Naive thymus-derived CD8-positive, alpha-beta T cell (primary cell): ENCODE data around the gene ACSL1. TPM values are rescaled to one million over a fixed set of nuclear protein-coding genes. Genes with fewer than 3 reads are reported as not detected.

Source experiments
- ATAC-seq, 2 donors: fragments of 150-1000 bp; cut with Tn5 transposase in 1 of 2; sonication (Bioruptor Pico), chemical (Tn5 transposase) in 1 of 2; 1 replicate in 1 of 2; 2 replicates in 1 of 2; pipeline ENCODE4 v1.10.0; 2021; ENCODE audit warnings: mild to moderate bottlenecking in 2 of 2, moderate library complexity in 2 of 2
- POLR2A ChIA-PET: fragments of 350-600 bp; sonication (Branson Sonifier 250); formaldehyde crosslinking; loops from one replicate; lab custom pipeline; 2021; ENCODE audit warnings: antibody characterized with exemption; lab: Charles Lee
- DNase-seq, 10 donors: peaks; one replicate each; pipeline versions ENCODE4 v3.0.0 to v3.0.0-alpha.2; 2020 to 2022
- H3K27ac Mint-ChIP-seq, 10 donors: one replicate each; pipeline ENCODE4 v1.8.0; 2020 to 2022; ENCODE audit warnings: mild to moderate bottlenecking in 10 of 10, mixed read lengths in 10 of 10, moderate library complexity in 4 of 10, inconsistent platforms in 1 of 10
- H3K27me3 Mint-ChIP-seq, 5 donors: one replicate each; pipeline ENCODE4 v1.8.0; 2021 to 2022; ENCODE audit warnings: mixed read lengths in 5 of 5
- H3K36me3 Mint-ChIP-seq, 3 donors: one replicate each; pipeline ENCODE4 v1.8.0; 2020 to 2022; ENCODE audit warnings: mixed read lengths in 3 of 3, mild to moderate bottlenecking in 2 of 3, inconsistent platforms in 1 of 3
- H3K4me1 Mint-ChIP-seq, 4 donors: one replicate each; pipeline ENCODE4 v1.8.0; 2021 to 2022; ENCODE audit warnings: mixed read lengths in 4 of 4
- H3K4me3 Mint-ChIP-seq, 10 donors: one replicate each; pipeline ENCODE4 v1.8.0; 2020 to 2022; ENCODE audit warnings: mild to moderate bottlenecking in 10 of 10, mixed read lengths in 10 of 10, moderate library complexity in 6 of 10, inconsistent platforms in 1 of 10
- H3K9me3 Mint-ChIP-seq, 9 donors: one replicate each; pipeline ENCODE4 v1.8.0; 2020 to 2022; ENCODE audit warnings: mixed read lengths in 9 of 9, mild to moderate bottlenecking in 3 of 9, inconsistent platforms in 1 of 9, moderate library complexity in 1 of 9
- polyA plus RNA-seq, 3 donors: library from polyadenylated mRNA; unstranded; fragments of 300-500 nt; fragmentation: Illumina TruSeq; gene quantifications; one replicate each; pipeline ENCODE4 v1.2.3, GENCODE V29; 2021
- total RNA-seq, 8 experiments: library from RNA in 2 of 8; stranded (reverse) in 2 of 8; gene quantifications; one replicate each; pipeline ENCODE4 v1.2.3 and lab custom pipeline; 2021 to 2026

The ACSL1 gene
- total and polyA plus RNA-seq, 5 experiments from 2014 or later, result 2.2 to 10.7 (median 3.2) TPM

DNA sequence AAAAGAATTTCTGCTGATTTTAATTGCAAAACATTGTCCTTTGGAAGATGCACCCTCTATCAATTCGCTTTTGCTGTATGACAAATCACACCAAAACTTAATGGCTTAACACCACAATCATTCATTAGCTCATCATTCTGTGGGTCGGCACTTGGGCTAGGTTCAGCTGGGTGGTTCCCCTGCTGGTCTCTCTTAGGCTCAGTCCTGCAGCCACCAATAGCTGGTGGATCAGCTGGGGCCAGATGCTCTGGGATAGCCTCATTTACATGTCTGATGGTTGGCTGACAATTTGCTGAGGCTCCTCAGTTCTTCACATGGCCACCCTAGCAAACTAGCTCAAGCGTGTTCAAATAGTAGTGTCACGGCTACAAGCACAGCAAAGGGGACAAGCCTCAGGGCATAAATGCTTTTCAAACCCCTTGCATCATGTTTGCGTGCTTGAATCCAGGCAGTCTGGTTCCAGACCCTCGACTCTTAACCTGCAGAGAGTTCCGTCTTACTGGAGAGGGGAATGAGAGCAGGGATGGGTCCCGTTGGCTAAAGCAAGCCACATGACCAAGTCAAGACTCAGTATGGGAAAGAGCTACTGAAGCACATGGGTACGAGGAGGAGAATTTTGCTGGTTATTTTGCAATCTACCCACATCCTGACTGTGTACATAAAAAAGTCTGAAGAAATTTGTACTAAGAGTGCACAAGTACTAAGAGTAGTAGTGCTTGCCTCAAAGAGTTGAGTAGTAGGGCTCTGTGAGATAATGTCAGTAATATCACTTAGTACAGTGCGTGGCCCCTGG is 7.5 kb upstream of the ACSL1 start:
- no peak overlapping the region for H3K4me3 Mint-ChIP-seq
- H3K9me3 Mint-ChIP-seq, result no peaks in the 10 kb centered on the region
- H3K27ac Mint-ChIP-seq, result no peak overlapping the region
- H3K36me3 Mint-ChIP-seq, result no peaks in the 10 kb centered on the region
- no peak for ATAC-seq
- no peak for DNase-seq
- H3K27me3 Mint-ChIP-seq, result peaks cover 0 to 1% (median 0%) of the 10 kb centered on the region in 5 donors
- POLR2A ChIA-PET, result no interaction called here
- H3K4me1 Mint-ChIP-seq, result no peaks in the 10 kb centered on the region

GRCh38 chr4:184831153-184831552 is 5.4 kb upstream of the ACSL1 start:
- Mint-ChIP-seq H3K9me3 (no peaks in the 10 kb centered on the region), H3K4me3 (no peak overlapping the region), H3K36me3 (no peaks in the 10 kb centered on the region), H3K27me3 (peaks cover 0 to 1% (median 0%) of the 10 kb centered on the region in 5 donors), H3K4me1 (peaks cover 7 to 14% (median 9%) of the 10 kb centered on the region in 4 donors), H3K27ac (no peak overlapping the region)
- DNase-seq, result no peak
- POLR2A ChIA-PET, result no interaction called here
- ATAC-seq, result no peak

DNA sequence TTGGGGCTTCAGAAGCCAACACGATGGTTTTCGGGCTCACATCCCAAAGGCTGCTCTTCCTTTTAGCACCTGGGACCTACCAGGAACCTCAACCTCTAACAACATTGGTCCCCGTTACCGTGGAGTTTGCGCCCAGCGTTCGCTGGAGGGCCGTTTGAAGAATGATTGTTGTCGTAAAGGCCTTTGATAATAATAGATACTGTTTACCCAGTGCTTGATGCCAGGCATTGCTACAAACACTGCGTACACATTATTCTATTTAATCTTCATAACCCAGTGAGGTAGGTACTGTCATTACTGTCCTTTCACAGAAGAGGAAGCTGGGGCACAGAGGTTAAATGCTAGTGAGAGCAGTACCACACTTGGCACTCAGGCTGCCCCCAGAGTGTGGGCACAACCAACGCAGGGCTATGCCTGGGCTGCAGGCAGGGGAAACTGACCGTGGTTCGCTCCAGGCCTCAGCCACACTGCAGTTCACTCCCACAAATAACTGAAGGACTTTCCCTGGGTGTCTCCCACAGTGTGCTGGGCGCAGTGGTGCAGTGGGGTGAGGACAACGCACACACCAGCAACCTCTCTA is 1.0 kb upstream of the ACSL1 start:
- peak in 1 of 2 donors; percentile 27 for ATAC-seq

GRCh38 chr4:184825141-184825895 is 450 bp downstream of the ACSL1 start:
- Mint-ChIP-seq H3K4me3 (peak overlapping the region; percentile 77 to 97 (median 86)), H3K4me1 (peaks cover 17 to 38% (median 31%) of the 10 kb centered on the region in 4 donors), H3K27me3 (no peaks in the 10 kb centered on the region), H3K36me3 (no peaks in the 10 kb centered on the region), H3K9me3 (no peaks in the 10 kb centered on the region), H3K27ac (peak overlapping the region; percentile 62 to 94 (median 84))
- POLR2A ChIA-PET, result interaction anchor here (1.2 to 1.6 kb wide), 4 partner anchors 63 to 1366 kb away, joined by 3 to 6 read pairs (median 4); partner anchors contain the start of genes CASP3, CENPU, CYP4V2 and PRIMPOL
- peak in 9 of 10 donors; percentile 16 to 72 (median 47) for DNase-seq
- ATAC-seq, result peak; percentile 27 to 53

More for the DNA sequence above, 1.0 kb upstream of the ACSL1 start:
- Mint-ChIP-seq H3K27ac (peak overlapping the region; percentile 68 to 97 (median 90)), H3K36me3 (no peaks in the 10 kb centered on the region), H3K27me3 (no peaks in the 10 kb centered on the region), H3K4me3 (peak overlapping the region; percentile 82 to 97 (median 92)), H3K4me1 (peaks cover 17 to 36% (median 31%) of the 10 kb centered on the region in 4 donors), H3K9me3 (no peaks in the 10 kb centered on the region)
- POLR2A ChIA-PET, result interaction anchor here (1.1 to 1.2 kb wide), 3 partner anchors 45 to 93 kb away, joined by 3 to 6 read pairs (median 3); partner anchors contain the start of gene CENPU
- peak in 1 of 10 donors; percentile 16 for DNase-seq

GRCh38 chr4:184824776-184825084 is 1.0 kb downstream of the ACSL1 start:
- Mint-ChIP-seq H3K27ac (peak overlapping the region; percentile 62 to 94 (median 84)), H3K27me3 (no peaks in the 10 kb centered on the region), H3K9me3 (no peaks in the 10 kb centered on the region), H3K4me1 (peaks cover 17 to 43% (median 31%) of the 10 kb centered on the region in 4 donors), H3K36me3 (no peaks in the 10 kb centered on the region), H3K4me3 (peak overlapping the region; percentile 77 to 97 (median 86))
- DNase-seq (no peak), ATAC-seq (no peak)
- POLR2A ChIA-PET, result interaction anchor here (1.6 kb wide), 1 partner anchor 62 kb away, joined by 3 read pairs; no protein-coding TSS in a partner anchor

GRCh38 chr4:184824081-184824775 is 1.5 kb downstream of the ACSL1 start:
- Mint-ChIP-seq H3K4me3 (peak overlapping the region; percentile 77 to 97 (median 86)), H3K27me3 (no peaks in the 10 kb centered on the region), H3K27ac (peak overlapping the region in 9 of 10 donors; percentile 49 to 91 (median 84)), H3K9me3 (no peaks in the 10 kb centered on the region), H3K4me1 (peaks cover 20 to 47% (median 32%) of the 10 kb centered on the region in 4 donors), H3K36me3 (no peaks in the 10 kb centered on the region)
- ATAC-seq, result no peak
- POLR2A ChIA-PET, result interaction anchor here (1.6 kb wide), 1 partner anchor 62 kb away, joined by 3 read pairs; no protein-coding TSS in a partner anchor
- no peak for DNase-seq

DNA sequence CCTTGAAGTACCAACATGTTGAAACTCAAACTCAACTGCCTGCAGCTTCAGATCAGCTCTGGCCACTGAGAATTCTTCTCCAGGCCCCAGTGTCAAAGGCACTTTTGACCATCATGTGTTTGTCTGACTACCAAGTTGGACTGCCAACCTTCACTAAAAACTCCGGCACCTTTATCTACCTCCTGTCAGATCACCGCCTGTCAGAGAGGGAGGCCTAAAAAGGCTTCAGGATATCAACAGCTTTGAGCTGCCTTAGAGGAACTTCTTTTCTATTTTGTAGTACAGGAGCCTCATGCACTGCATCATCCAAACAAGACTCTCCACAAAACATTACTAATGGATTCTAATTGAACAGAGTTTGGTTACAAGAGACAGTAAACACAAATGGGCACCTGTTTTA is 2.8 kb downstream of the ACSL1 start:
- DNase-seq (no peak), ATAC-seq (no peak)
- peak overlapping the region in 1 of 10 donors; percentile 24 for H3K27ac Mint-ChIP-seq
- no peaks in the 10 kb centered on the region for H3K36me3 Mint-ChIP-seq
- no peaks in the 10 kb centered on the region for H3K27me3 Mint-ChIP-seq
- H3K4me1 Mint-ChIP-seq, result peaks cover 26 to 54% (median 41%) of the 10 kb centered on the region in 4 donors
- no peak overlapping the region for H3K4me3 Mint-ChIP-seq
- POLR2A ChIA-PET, result interaction anchor here (0.6 kb wide), 1 partner anchor 362 kb away, joined by 3 read pairs; no protein-coding TSS in a partner anchor
- H3K9me3 Mint-ChIP-seq, result no peaks in the 10 kb centered on the region

GRCh38 chr4:184822356-184822755 is 3.4 kb downstream of the ACSL1 start:
- no peak for DNase-seq
- ATAC-seq, result no peak
- H3K36me3 Mint-ChIP-seq, result no peaks in the 10 kb centered on the region
- no peak overlapping the region for H3K27ac Mint-ChIP-seq
- POLR2A ChIA-PET, result interaction anchor here (0.6 kb wide), 1 partner anchor 362 kb away, joined by 3 read pairs; no protein-coding TSS in a partner anchor
- H3K4me3 Mint-ChIP-seq, result no peak overlapping the region
- H3K9me3 Mint-ChIP-seq, result no peaks in the 10 kb centered on the region
- H3K27me3 Mint-ChIP-seq, result no peaks in the 10 kb centered on the region
- H3K4me1 Mint-ChIP-seq, result peaks cover 25 to 57% (median 44%) of the 10 kb centered on the region in 4 donors

- POLR2A ChIA-PET, result no interaction called here
- H3K4me1 Mint-ChIP-seq, result peaks cover 19 to 59% (median 34%) of the 10 kb centered on the region in 4 donors
- no peak overlapping the region for H3K4me3 Mint-ChIP-seq
- ATAC-seq, result no peak
- no peak for DNase-seq
- no peaks in the 10 kb centered on the region for H3K9me3 Mint-ChIP-seq
- no peaks in the 10 kb centered on the region for H3K36me3 Mint-ChIP-seq
- H3K27ac Mint-ChIP-seq, result no peak overlapping the region
- no peaks in the 10 kb centered on the region for H3K27me3 Mint-ChIP-seq
Observed at GRCh38 chr4:184821242-184821641, 4.5 kb downstream of the ACSL1 start.

DNA sequence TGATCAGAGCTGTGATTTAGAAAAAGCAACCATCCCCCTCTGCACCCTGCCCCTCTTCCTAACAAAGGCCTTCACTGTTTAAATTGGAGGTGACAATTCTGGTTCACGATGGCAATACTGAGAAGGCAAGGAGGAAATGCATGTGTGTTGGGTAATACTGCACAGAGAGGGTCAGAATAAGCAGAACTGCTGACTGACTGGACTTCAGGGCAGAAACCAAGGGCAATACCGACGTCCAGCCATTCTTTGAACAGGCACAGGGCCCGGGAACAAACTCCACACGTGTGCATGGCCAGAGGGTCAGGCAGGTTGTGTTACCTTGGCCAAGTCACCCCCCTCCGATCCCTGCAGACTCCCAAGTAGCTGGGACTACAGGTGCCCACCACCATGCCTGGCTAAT is 6.0 kb downstream of the ACSL1 start:
- H3K27ac Mint-ChIP-seq, result no peak overlapping the region
- H3K4me1 Mint-ChIP-seq, result peaks cover 26 to 69% (median 36%) of the 10 kb centered on the region in 4 donors
- POLR2A ChIA-PET, result no interaction called here
- no peak for DNase-seq
- no peaks in the 10 kb centered on the region for H3K9me3 Mint-ChIP-seq
- H3K27me3 Mint-ChIP-seq, result no peaks in the 10 kb centered on the region
- H3K36me3 Mint-ChIP-seq, result no peaks in the 10 kb centered on the region
- ATAC-seq, result no peak
- no peak overlapping the region for H3K4me3 Mint-ChIP-seq

DNA sequence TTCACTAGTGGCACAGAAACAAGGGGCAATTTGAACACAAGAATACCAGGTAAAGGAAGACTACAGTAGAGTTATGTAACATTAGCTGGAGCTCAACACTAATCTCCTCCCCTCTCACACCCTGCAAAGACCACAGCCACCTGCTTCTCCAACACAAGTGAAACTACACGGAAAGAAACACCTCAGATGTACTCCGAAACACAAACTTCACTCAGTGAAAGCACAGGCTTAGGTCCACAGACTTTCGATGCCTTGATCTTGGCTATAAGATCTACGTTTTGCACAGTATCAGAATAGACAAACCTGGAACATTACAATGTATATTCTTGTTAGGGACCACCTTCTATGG is 7.6 kb downstream of the ACSL1 start:
- Mint-ChIP-seq H3K27ac (peak overlapping the region in 1 of 10 donors; percentile 5), H3K9me3 (no peaks in the 10 kb centered on the region), H3K36me3 (no peaks in the 10 kb centered on the region), H3K4me3 (no peak overlapping the region), H3K4me1 (peaks cover 23 to 64% (median 28%) of the 10 kb centered on the region in 4 donors), H3K27me3 (no peaks in the 10 kb centered on the region)
- POLR2A ChIA-PET, result interaction anchor here (0.7 kb wide), 1 partner anchor 184 kb away, joined by 5 read pairs; no protein-coding TSS in a partner anchor
- peak in 1 of 10 donors; percentile 15 for DNase-seq
- peak in 1 of 2 donors; percentile 33 for ATAC-seq
